ENCODE measurements around the gene PI4KB.

The PI4KB gene

GRCh38 chr1:151346082-151346768 lies 19.0 kb upstream of the PI4KB start:
- no peak for DNase-seq (ENCODE audit: low read depth)

DNA sequence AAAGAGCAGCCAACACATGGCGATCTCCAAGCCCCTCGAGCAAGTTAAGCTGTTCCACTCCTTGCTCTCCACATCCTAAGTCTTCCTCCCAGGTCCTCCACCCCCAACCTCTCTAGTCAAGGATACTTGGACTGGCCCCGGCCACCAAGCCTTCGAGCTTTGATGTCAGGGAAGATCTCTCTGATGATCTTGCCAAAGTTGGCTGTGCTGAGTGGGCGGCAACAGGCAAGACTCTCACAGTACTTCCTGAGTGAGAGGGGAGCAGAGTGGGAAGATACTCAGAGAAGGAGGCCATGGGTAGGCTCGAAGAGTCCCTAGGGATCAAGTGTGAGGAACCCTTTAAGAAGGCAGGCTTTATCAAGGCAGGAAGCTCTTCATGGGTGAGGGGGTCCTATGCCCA lies 17.1 kb upstream of the PI4KB start:
- DNase-seq (ENCODE audit: low read depth): no peak

GRCh38 chr1:151343587-151343986 lies 16.4 kb upstream of the PI4KB start:
- DNase-seq (ENCODE audit: low read depth): no peak

DNA sequence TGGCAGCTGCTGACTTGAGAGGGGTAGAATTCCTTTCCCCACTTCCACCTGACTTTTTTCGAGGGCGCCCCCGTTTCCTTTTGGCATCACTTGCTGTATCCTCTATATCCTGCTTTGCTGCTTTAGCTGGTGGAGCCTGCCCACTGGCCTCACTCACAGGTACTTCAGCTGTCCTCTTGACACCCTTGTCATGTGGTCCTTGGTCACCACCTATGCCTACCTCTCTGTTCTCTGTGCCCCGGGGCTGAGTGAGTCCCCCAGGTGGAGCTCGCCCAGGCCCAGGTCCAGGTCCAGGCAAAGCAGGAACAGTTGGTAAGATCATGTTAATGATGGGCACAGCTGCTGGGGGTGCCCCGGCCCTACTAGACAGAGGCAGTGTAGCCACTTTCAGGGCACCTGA lies 15.4 kb upstream of the PI4KB start:
- no peak for DNase-seq (ENCODE audit: low read depth)

DNA sequence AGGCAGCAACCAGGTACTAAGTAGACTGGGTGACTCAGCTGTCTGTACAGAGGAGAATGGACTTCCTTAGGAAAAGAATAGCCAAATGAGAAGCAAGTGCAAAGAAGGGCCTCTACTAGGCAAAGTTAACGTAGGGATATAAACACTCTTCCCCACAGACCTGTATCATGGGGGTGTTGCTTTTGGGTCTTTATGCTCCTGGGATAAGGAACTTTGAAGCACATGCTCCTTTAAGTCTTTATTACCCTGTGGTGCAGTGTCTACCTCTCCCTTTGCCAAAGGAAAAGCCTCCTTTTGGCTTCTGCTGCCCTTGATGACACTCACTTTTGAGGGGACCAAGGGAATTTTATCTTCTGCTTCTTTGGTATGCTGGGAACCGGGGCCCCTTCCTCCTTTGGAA lies 14.8 kb upstream of the PI4KB start:
- DNase-seq (ENCODE audit: low read depth): no peak

GRCh38 chr1:151340870-151341754 lies 13.9 kb upstream of the PI4KB start:
- peak; percentile 44 for DNase-seq (ENCODE audit: low read depth)

DNA sequence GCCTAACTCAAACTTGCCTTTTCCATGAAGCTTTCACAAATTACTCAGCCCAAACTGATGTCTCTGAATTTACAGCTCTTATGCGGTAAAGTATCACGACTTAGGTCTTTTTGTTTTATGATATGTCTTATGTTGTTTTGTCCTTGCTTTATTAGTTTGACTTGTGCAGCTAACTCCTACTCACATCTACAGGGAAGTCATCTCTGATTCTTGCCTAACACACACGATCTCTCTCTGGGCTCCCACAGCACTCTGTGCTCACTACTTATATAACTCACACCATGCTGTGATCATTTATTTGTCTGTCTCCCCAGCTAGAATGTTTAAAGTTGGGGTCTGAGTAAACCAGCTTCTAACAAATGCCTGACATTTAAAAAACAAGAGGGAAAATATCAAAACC lies 9.3 kb upstream of the PI4KB start:
- DNase-seq (ENCODE audit: low read depth): no peak

GRCh38 chr1:151334822-151335221 lies 7.6 kb upstream of the PI4KB start:
- DNase-seq (ENCODE audit: low read depth): no peak

DNA sequence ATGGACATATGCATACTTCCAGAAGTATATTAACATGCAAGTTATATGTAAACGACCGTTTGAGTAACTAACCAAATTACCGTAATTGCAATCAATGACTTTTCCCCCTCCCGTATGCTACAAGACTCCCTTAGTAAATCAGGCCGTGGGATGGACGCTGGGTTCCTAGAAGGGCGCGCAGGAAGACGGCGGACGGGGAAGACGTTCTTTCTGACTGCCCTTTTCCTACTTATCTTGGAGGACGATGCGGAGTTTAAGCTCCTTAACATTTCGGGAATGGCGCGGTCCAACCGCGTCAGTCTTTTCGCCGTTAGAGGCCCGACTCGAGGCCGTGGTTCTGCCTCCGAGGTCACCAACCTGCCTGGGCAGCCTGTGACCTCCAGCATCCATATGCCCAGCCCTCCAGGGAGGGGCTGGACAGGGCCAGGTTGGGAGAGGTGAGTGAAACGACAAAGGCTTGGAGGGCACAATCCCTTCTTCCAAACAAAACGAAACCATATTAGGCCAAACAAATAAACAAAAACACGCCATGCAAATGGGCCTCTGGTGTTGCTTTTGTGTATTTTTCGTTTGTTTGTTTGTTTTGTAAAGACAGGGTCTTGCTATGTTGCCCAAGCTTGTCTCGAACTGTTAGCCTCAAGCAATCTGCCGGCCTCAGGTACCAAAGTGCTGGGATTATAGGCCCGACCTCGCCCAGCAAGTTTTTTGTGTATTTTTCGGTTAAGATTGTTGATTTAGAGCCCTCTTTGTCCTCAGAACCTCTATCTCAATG lies 873 bp upstream of the PI4KB start:
- DNase-seq (ENCODE audit: low read depth): no peak

DNA sequence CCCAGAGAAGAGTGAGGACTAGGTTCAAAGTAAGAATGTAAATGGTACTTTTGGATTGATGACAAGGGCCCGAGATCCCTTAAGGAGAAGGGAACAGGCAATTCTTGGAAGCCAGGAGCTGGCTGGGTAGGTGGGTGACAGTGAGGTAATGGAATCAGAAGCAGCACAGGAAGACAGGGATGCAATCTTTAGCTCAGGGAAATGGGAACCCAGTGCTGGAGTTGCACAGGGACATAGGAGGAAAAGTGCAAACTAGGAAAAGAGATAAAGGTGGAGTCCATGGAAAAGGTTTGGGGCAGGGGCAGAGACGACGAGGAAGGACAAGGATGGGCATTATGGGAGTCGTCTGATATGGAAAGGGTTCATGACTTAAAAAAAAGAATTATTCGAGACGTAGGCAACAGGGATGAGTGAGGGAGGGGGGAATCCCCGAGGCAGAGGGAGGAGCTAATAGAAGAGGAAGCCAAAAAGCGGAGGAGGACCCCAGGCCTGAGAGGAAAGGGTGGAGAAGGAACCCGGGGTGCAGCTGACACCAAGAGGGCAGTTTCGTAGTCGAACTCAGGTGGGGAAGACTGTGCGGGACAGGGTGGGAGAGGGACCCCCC lies 495 bp downstream of the PI4KB start:
- no peak for DNase-seq (ENCODE audit: low read depth)

DNA sequence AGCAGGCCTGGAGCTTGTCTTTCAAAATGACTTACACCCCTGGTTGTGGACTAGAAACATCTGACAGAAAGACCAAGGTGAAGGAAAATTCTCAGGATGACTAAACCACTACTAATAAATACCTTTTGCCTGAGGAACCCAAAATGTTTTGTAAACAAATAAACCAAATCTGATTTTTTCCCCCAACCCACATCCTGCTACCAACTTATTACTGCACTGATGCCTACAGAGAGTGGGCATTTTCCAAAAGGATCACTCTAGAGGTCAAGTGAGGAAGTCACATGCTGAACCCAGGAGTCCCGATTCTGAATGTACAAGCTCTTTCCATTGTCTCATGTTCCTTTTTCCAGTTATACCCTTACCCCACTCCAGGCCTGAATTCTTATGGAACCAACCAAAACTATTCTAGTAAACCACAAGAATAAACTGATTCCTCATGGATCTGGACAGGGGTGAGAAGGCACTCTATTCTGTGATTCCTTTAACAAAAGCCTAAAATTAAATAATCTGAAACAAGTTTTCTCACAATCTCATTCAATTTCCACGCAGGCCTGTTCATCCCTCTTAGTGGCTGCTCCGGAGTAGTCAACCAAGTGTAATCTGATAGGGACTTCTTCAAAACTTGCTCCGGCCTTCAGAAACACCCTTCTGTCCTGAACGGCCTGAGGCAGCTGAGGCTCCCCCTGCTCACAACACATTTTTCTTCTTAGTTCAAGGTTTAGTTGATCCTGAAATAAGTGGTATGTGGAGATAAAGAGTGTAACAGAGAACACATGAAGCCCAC lies 1.4 kb downstream of the PI4KB start:
- no peak for DNase-seq (ENCODE audit: low read depth)

- no peak for DNase-seq (ENCODE audit: low read depth)
Observed at GRCh38 chr1:151325231-151325630, 2.0 kb downstream of the PI4KB start.

GRCh38 chr1:151324390-151324930 lies 2.8 kb downstream of the PI4KB start:
- DNase-seq (ENCODE audit: low read depth): no peak

- no peak for DNase-seq (ENCODE audit: low read depth)
Observed at GRCh38 chr1:151318975-151319374, 8.2 kb downstream of the PI4KB start.

DNA sequence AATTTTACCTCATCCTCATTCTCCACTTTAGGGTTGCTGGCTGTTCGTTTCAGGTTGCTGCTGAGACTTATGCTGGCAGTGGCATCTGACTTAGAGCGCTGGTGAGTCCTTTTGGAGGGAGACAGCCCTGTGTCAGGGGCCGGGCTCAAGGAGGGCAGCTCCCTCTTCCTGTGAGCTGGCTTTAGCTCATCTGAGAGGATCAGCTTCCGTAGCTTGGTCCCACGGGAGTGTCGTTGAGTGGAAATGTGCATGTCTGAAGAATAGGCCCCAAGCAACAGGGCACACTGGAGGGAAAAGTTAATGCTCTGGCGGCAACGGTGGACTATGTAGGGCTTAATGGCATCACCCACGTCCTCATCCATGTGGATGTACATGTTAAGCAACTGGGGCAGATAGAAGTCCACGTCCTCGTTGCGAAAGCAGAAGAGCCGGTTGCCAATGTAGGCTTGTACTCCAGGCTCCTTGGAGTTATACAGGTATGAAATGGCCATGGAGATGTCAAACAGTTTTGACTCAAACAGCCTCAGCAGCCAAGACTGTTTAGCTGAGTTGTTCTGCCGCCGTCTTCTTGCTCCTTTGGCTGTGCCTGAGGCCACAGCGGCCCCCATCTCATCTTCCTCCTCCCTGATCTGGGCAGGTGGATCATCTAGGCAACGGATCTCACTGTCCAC lies 11.5 kb downstream of the PI4KB start:
- no peak for DNase-seq (ENCODE audit: low read depth)

DNA sequence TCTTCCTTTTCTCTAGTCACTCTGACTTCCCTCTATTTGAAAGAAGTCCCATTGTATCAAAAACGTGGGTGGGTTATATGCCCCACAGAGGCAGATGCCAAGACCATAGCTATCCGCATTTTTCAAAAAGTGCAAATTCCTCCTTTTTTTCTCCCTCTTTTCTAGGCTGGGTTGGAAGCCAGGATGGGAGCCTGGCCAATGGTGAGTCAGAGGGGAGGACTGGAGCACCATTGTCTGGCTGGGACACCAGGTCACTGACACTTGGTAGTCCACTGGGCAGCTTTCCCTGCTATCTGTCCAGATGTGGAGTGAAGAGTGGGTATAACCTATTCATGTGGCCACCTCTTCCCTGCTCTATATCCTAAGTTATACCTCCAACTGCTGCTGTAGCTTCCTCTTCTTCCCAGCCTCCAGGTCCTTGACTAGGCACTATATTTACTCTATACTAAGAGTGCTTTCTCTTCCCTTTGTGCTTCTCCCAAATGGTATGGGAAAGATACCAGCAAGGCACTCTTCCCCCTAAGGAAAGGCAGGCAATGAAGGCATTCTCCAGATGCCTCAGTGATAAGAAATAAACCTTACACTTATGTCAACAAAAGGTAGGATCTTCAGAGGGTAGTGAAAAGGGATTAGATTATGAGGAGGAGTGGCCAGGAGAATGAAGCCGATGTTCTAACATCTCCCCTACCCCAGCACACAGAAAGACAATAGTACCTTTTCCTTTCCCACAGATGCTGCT lies 12.9 kb downstream of the PI4KB start:
- peak; percentile 60 for DNase-seq (ENCODE audit: low read depth)

GRCh38 chr1:151313501-151313900 lies 13.7 kb downstream of the PI4KB start:
- no peak for DNase-seq (ENCODE audit: low read depth)

GRCh38 chr1:151312826-151313225 lies 14.4 kb downstream of the PI4KB start:
- no peak for DNase-seq (ENCODE audit: low read depth)

DNA sequence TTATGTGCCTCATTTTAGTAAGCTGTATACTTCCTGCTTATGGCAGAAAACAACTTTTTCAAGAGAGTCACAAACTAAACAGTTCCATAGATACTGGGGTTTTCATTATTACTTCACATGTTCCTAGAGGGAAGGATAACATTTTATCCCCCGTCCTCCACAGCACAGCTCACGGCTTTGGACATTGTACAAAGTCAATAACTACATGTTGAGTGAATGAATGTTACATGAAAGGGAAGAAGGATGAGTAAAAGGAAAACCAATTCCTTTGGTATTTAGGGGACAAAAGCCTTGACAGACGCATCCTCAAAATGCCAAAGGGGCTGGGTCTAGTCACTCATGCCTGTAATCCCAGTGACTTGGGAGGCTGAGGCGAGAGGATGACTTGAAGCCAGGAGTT lies 14.8 kb downstream of the PI4KB start:
- DNase-seq (ENCODE audit: low read depth): no peak

All from GM04503 (cell line).